A673 (cell line): ENCODE data around the gene UBE2E2. TPM values are rescaled to one million over a fixed set of nuclear protein-coding genes. Genes with fewer than 3 reads are reported as not detected.

Experiments used
- BruUV-seq: library from RNA; stranded (reverse); fragments of 400-500 nt; replicated peaks from 2 replicates; lab custom pipeline; 2021; lab: Mats Ljungman, UMichigan
- CTCF ChIA-PET: fragments of 300-600 bp; sonication (Branson Sonifier 250); formaldehyde crosslinking; loops from one replicate; lab custom pipeline; 2022; ENCODE audit warnings: antibody characterized with exemption; lab: Charles Lee
- POLR2A ChIA-PET: fragments of 300-600 bp; sonication (Branson Sonifier 250); formaldehyde crosslinking; loops from one replicate; lab custom pipeline; 2022; ENCODE audit warnings: antibody characterized with exemption; ENCODE audit not compliant: low non-redundant PET; lab: Charles Lee
- DNase-seq: peaks from one replicate; pipeline ENCODE4 v3.0.0-alpha.2; 2015; ENCODE audit warnings: low spot score
- H3K27ac ChIP-seq: fragments of 200-600 bp; sonication (generic); 2 replicates; pipeline ENCODE4 v1.5.1; 2016; ENCODE audit warnings: mixed run types, low read depth, mild to moderate bottlenecking, mixed read lengths, antibody characterized with exemption, low read length; ENCODE audit not compliant: poor library complexity, severe bottlenecking
- H3K27me3 ChIP-seq: fragments of 200-600 bp; sonication (generic); replicated peaks from 2 replicates; pipeline ENCODE4 v1.6.1; 2017; ENCODE audit warnings: mixed run types, low read depth, mild to moderate bottlenecking, mixed read lengths, antibody characterized with exemption, low read length; ENCODE audit not compliant: insufficient read depth, poor library complexity
- H3K36me3 ChIP-seq: fragments of 200-600 bp; sonication (generic); 2 replicates; pipeline ENCODE4 v1.6.1; 2016; ENCODE audit warnings: mixed run types, mild to moderate bottlenecking, mixed read lengths, antibody characterized with exemption, low read length; ENCODE audit not compliant: insufficient read depth, poor library complexity, severe bottlenecking
- H3K4me1 ChIP-seq: fragments of 200-600 bp; sonication (generic); 2 replicates; pipeline ENCODE4 v1.6.1; 2017; ENCODE audit warnings: mixed run types, mild to moderate bottlenecking, mixed read lengths, antibody characterized with exemption, low read length; ENCODE audit not compliant: insufficient read depth, poor library complexity, severe bottlenecking
- H3K4me3 ChIP-seq: fragments of 200-600 bp; sonication (generic); 2 replicates; pipeline ENCODE4 v1.5.1; 2016; ENCODE audit warnings: low read depth, mixed run types, mild to moderate bottlenecking, mixed read lengths, low read length; ENCODE audit not compliant: poor library complexity, severe bottlenecking
- H3K9me3 ChIP-seq: fragments of 200-600 bp; sonication (generic); 2 replicates; pipeline ENCODE4 v1.6.1; 2016; ENCODE audit warnings: mixed run types, low read depth, mild to moderate bottlenecking, mixed read lengths, antibody characterized with exemption, low read length; ENCODE audit not compliant: poor library complexity, severe bottlenecking
- EZH2 ChIP-seq: fragments of 200-600 bp; sonication (generic); IDR thresholded peaks from 2 replicates; pipeline ENCODE4 v1.6.1; 2017; ENCODE audit warnings: borderline replicate concordance, low read depth, mild to moderate bottlenecking, mixed read lengths, antibody characterized with exemption, low read length; ENCODE audit not compliant: poor library complexity, severe bottlenecking
- intact Hi-C: fragments of 100-400 bp; cut with micrococcal nuclease; formaldehyde crosslinking; loops from one replicate; pipeline ENCODE4 v1.10.0; 2022; ENCODE audit not compliant: unreplicated experiment
- total RNA-seq: library from RNA; stranded (reverse); gene quantifications from 2 replicates; pipeline ENCODE4 v1.2.3, GENCODE V29; 2021
- TF ChIP-seq, protein P1 (sequence below): fragments of 300-800, 200-600 bp; sonication (generic); conservative IDR thresholded peaks from 2 replicates; pipeline ENCODE4 v1.5.1; 2017; ENCODE audit warnings: low read depth, mild to moderate bottlenecking, antibody characterized with exemption, low read length, moderate library complexity, mixed read lengths

Gene UBE2E2
- total RNA-seq, 1 experiment from 2014 or later, result 2.0 TPM

DNA sequence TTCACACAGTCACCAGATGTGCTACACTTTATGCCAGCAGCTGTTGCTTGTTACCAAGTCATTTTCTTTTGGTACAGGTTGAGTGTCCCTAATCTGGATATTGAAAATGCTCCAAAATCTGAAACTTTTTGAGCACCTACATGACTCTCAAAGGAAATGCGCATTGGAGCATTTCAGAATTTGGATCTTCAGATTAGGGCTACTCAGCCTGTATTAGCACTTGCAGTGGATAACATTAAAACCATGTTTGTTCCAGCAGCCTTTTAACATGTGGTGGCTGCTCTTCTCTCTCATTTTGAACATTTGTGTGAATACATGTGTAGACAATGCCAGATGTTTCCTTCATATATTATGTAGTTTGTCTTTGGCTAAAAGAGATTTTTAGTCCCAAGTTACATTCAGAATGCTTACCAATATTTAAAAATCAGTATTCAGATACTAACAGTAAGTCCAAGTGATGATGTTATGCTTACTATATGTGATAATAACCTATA, 371.7 kb downstream of the UBE2E2 start:
- DNase-seq, result no peak
- no peaks in the 10 kb centered on the region for H3K9me3 ChIP-seq
- H3K4me1 ChIP-seq, result no peaks in the 10 kb centered on the region
- H3K27me3 ChIP-seq, result no peaks in the 10 kb centered on the region
- no TSS peak for BruUV-seq
- intact Hi-C loops, result no loop called here
- no peaks in the 10 kb centered on the region for H3K36me3 ChIP-seq
- POLR2A ChIA-PET, result no interaction called here
- H3K27ac ChIP-seq, result no peak overlapping the region
- no peak overlapping the region for H3K4me3 ChIP-seq
- no peak for TF ChIP-seq EZH2
- TF ChIP-seq, protein P1, sequence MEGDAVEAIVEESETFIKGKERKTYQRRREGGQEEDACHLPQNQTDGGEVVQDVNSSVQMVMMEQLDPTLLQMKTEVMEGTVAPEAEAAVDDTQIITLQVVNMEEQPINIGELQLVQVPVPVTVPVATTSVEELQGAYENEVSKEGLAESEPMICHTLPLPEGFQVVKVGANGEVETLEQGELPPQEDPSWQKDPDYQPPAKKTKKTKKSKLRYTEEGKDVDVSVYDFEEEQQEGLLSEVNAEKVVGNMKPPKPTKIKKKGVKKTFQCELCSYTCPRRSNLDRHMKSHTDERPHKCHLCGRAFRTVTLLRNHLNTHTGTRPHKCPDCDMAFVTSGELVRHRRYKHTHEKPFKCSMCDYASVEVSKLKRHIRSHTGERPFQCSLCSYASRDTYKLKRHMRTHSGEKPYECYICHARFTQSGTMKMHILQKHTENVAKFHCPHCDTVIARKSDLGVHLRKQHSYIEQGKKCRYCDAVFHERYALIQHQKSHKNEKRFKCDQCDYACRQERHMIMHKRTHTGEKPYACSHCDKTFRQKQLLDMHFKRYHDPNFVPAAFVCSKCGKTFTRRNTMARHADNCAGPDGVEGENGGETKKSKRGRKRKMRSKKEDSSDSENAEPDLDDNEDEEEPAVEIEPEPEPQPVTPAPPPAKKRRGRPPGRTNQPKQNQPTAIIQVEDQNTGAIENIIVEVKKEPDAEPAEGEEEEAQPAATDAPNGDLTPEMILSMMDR, result no peak
- CTCF ChIA-PET, result no interaction called here

DNA sequence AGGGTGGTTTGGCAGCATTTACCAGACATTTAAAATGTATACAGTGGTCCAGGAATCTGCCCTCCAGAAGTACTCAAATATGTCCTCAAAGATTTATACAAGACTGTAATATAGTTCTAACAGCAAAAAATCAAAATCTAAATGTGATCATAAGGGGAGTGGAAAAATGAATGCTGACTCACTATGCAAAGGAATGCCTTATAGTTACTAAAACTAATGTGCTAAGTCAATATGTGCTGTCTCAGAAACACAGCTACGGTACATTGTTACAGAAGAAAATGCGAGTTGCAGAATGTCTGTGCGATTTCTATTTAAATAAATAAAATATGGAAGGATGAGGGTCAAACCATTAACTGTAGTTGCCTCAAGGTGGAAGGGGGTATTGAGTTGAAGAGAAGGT, 372.6 kb downstream of the UBE2E2 start:
- DNase-seq, result no peak
- no TSS peak for BruUV-seq
- intact Hi-C loops, result no loop called here

DNA sequence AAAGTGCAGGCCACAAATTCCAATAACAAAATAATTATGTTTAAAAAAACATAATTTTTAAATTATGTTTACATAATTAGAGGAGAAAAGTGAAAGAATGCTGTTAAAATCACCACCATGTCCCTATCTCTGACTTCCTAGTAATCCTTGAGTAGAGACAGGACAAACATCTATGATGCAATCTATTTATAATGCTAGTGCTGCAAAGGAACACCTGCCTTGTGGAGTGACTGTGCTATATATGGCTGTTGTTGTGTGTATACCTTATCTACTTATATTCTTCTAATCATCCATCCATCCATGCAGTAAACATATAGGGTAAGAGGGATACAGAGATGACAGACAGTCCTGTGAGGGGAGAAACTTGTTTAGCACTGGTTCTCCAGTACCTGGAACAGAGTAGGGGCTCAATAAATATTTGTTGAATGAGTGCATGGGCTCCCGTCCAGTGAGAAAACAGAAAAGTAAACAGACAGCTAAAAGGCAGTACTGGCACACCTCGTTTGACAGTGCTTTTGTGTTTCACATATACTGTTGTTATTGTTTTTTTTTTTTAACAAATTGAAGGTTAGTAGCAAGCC, 373.3 kb downstream of the UBE2E2 start:
- TF ChIP-seq, protein P1, result no peak
- H3K27me3 ChIP-seq, result no peaks in the 10 kb centered on the region
- CTCF ChIA-PET, result interaction anchor here (0.7 kb wide), 1 partner anchor 215 kb away, joined by 3 read pairs; no protein-coding TSS in a partner anchor
- no peaks in the 10 kb centered on the region for H3K36me3 ChIP-seq
- POLR2A ChIA-PET, result no interaction called here
- no peaks in the 10 kb centered on the region for H3K4me1 ChIP-seq
- BruUV-seq, result no TSS peak
- no peaks in the 10 kb centered on the region for H3K9me3 ChIP-seq
- no peak overlapping the region for H3K27ac ChIP-seq
- intact Hi-C loops, result no loop called here
- DNase-seq, result no peak
- H3K4me3 ChIP-seq, result no peak overlapping the region

More for the DNA sequence above, 372.6 kb downstream of the UBE2E2 start:
- Histone ChIP-seq H3K9me3 (no peaks in the 10 kb centered on the region), H3K4me3 (no peak overlapping the region), H3K36me3 (no peaks in the 10 kb centered on the region), H3K27me3 (no peaks in the 10 kb centered on the region), H3K27ac (no peak overlapping the region), H3K4me1 (no peaks in the 10 kb centered on the region)
- CTCF ChIA-PET, result no interaction called here
- TF ChIP-seq, protein P1, result no peak
- TF ChIP-seq EZH2, result no peak
- POLR2A ChIA-PET, result no interaction called here
